Gastrocnemius medialis (tissue), 4 donors: ENCODE data around the gene ZNF292.
A peak's percentile ranks its signal among the peaks of the same experiment; 100 is the strongest.

Experiments
- CTCF ChIP-seq, 5 experiments: fragments of 450-650 bp in 3 of 5; fragments of 200-600 bp in 2 of 5; sonication (generic) in 2 of 5; IDR thresholded peaks in 4 of 5; conservative IDR thresholded peaks in 1 of 5; 1 replicate in 4 of 5; 2 replicates in 1 of 5; pipeline ENCODE4 v1.5.1; 2016 to 2019; ENCODE audit warnings: antibody characterized with exemption in 5 of 5, mild to moderate bottlenecking in 3 of 5, moderate library complexity in 3 of 5
- POLR2A ChIP-seq, 2 donors: fragments of 450-650 bp; IDR thresholded peaks; one replicate each; pipeline ENCODE4 v1.6.1; 2017; ENCODE audit warnings: antibody characterized with exemption in 2 of 2, mild to moderate bottlenecking in 2 of 2, moderate library complexity in 2 of 2

GRCh38 chr6:87139236-87139635 is 16.1 kb upstream of the ZNF292 start:
- TF ChIP-seq CTCF (IDR thresholded peaks at IDR 0.05 in 4 of 5, conservative IDR thresholded peaks at IDR 0.05 in 1 of 5) (peak; percentile 52 to 76 (median 71)), POLR2A (IDR thresholded peaks at IDR 0.05) (no peak)
